IMR-90 (cell line): ENCODE measurements around the gene ACIN1. TPM values are rescaled to one million over a fixed set of nuclear protein-coding genes. Genes with fewer than 3 reads are reported as not detected.
A peak's percentile ranks its signal among the peaks of the same experiment; 100 is the strongest.

Experiments used
- ATAC-seq: fragments of 200-7000 bp; cut with Tn5 transposase; 2 replicates; pipeline ENCODE4 v1.9.1; 2020; ENCODE audit warnings: low read depth, mild to moderate bottlenecking, moderate library complexity
- BruUV-seq: library from RNA; stranded (reverse); fragments of 400-500 nt; replicated peaks from 2 replicates; lab custom pipeline; 2021; lab: Mats Ljungman, UMichigan
- CTCF ChIA-PET: fragments of 300-600 bp; formaldehyde crosslinking; extraction: SDS; loops from one replicate; lab custom pipeline; 2021; ENCODE audit warnings: antibody characterized with exemption; lab: Yijun Ruan, JAX
- POLR2A ChIA-PET: fragments of 300-600 bp; sonication (Branson Sonifier 250); formaldehyde crosslinking; loops from one replicate; lab custom pipeline; 2022; ENCODE audit warnings: antibody characterized with exemption; ENCODE audit not compliant: unreplicated experiment; lab: Charles Lee
- DNase-seq: peaks from one replicate; pipeline ENCODE4 v3.0.0; 2013
- H2AFZ ChIP-seq: replicated peaks from 2 replicates; pipeline ENCODE3; 2013; ENCODE audit warnings: low read length, mild to moderate bottlenecking; ENCODE audit not compliant: poor library complexity
- H2AK5ac ChIP-seq: 2 replicates; pipeline ENCODE4 v1.6.1; 2013; ENCODE audit warnings: low read depth, low read length, inconsistent platforms
- H2AK9ac ChIP-seq: replicated peaks from 2 replicates; pipeline ENCODE3; 2013; ENCODE audit warnings: mild to moderate bottlenecking, low read depth, low read length, moderate library complexity; ENCODE audit not compliant: poor library complexity
- H2BK120ac ChIP-seq: 2 replicates; pipeline ENCODE4 v1.6.1; 2013; ENCODE audit warnings: low read depth, low read length, inconsistent platforms
- H2BK15ac ChIP-seq: 3 replicates; pipeline ENCODE4 v1.6.1; 2013; ENCODE audit warnings: low read depth, low read length, inconsistent platforms
- H2BK20ac ChIP-seq: 2 replicates; pipeline ENCODE4 v1.6.1; 2013; ENCODE audit warnings: low read depth, mild to moderate bottlenecking, inconsistent platforms, low read length, moderate library complexity
- H2BK5ac ChIP-seq: 2 replicates; pipeline ENCODE4 v1.6.1; 2013; ENCODE audit warnings: mild to moderate bottlenecking, low read depth, low read length, inconsistent platforms; ENCODE audit not compliant: poor library complexity, severe bottlenecking
- H3K14ac ChIP-seq: replicated peaks from 2 replicates; pipeline ENCODE4 v1.6.1; 2013; ENCODE audit warnings: low read depth, low read length, inconsistent platforms
- H3K18ac ChIP-seq: 2 replicates; pipeline ENCODE4 v1.6.1; 2013; ENCODE audit warnings: low read depth, low read length, control low read depth
- H3K23ac ChIP-seq: 2 replicates; pipeline ENCODE4 v1.6.1; 2013; ENCODE audit warnings: low read depth, low read length, inconsistent platforms
- H3K27ac ChIP-seq: 2 replicates; pipeline ENCODE4 v1.5.1; 2013; ENCODE audit warnings: mild to moderate bottlenecking, control low read depth, low read length; ENCODE audit not compliant: insufficient read depth
- H3K27me3 ChIP-seq: 2 replicates; pipeline ENCODE4 v1.6.1; 2013; ENCODE audit warnings: low read length; ENCODE audit not compliant: control insufficient read depth, insufficient read depth
- H3K36me3 ChIP-seq: 2 replicates; pipeline ENCODE4 v1.6.1; 2013; ENCODE audit warnings: low read length, mixed read lengths; ENCODE audit not compliant: control insufficient read depth, insufficient read depth
- H3K4ac ChIP-seq: 2 replicates; pipeline ENCODE4 v1.6.1; 2013; ENCODE audit warnings: low read depth, low read length, inconsistent platforms
- H3K4me1 ChIP-seq: 2 replicates; pipeline ENCODE4 v1.6.1; 2013; ENCODE audit warnings: low read length, mixed read lengths; ENCODE audit not compliant: control insufficient read depth, insufficient read depth
- H3K4me2 ChIP-seq: 2 replicates; pipeline ENCODE4 v1.6.1; 2013; ENCODE audit warnings: low read depth, mild to moderate bottlenecking, control low read depth, low read length, moderate library complexity
- H3K4me3 ChIP-seq: 2 replicates; pipeline ENCODE4 v1.5.1; 2013; ENCODE audit warnings: low read depth, mild to moderate bottlenecking, control low read depth, low read length, moderate library complexity; ENCODE audit not compliant: insufficient read depth
- H3K56ac ChIP-seq: 2 replicates; pipeline ENCODE4 v1.6.1; 2013; ENCODE audit warnings: low read length, inconsistent platforms; ENCODE audit not compliant: insufficient read depth; ENCODE audit errors: extremely low read depth
- H3K79me1 ChIP-seq, 2 experiments: 2 replicates each; pipeline ENCODE4 v1.6.1; 2013; ENCODE audit warnings: low read length in 2 of 2, inconsistent platforms in 1 of 2, low read depth in 1 of 2
- H3K9ac ChIP-seq: 2 replicates; pipeline ENCODE4 v1.6.1; 2013; ENCODE audit warnings: low read depth, low read length, control low read depth
- H3K9me1 ChIP-seq: 2 replicates; pipeline ENCODE4 v1.6.1; 2013; ENCODE audit warnings: low read length, inconsistent platforms; ENCODE audit not compliant: insufficient read depth
- H3K9me3 ChIP-seq: 2 replicates; pipeline ENCODE4 v1.6.1; 2013; ENCODE audit warnings: low read length; ENCODE audit not compliant: control insufficient read depth, insufficient read depth
- H4K20me1 ChIP-seq: 2 replicates; pipeline ENCODE4 v1.6.1; 2013; ENCODE audit warnings: low read length, inconsistent platforms; ENCODE audit not compliant: insufficient read depth
- H4K5ac ChIP-seq: 2 replicates; pipeline ENCODE4 v1.6.1; 2013; ENCODE audit warnings: mild to moderate bottlenecking, low read depth, low read length, control low read depth
- H4K8ac ChIP-seq, 2 experiments: 2 replicates each; pipeline ENCODE4 v1.6.1; 2013; ENCODE audit warnings: low read depth in 2 of 2, low read length in 2 of 2, control low read depth in 1 of 2, inconsistent platforms in 1 of 2
- H4K91ac ChIP-seq: 2 replicates; pipeline ENCODE4 v1.6.1; 2013; ENCODE audit warnings: low read depth, low read length, inconsistent platforms; ENCODE audit not compliant: insufficient read depth
- BHLHE40 ChIP-seq: fragments of 150-350 bp; IDR thresholded peaks from 2 replicates; pipeline ENCODE4 v1.6.1; 2016; ENCODE audit warnings: mild to moderate bottlenecking, low read depth, low read length
- CEBPB ChIP-seq: IDR thresholded peaks from 2 replicates; pipeline ENCODE4 v1.6.1; 2012; ENCODE audit warnings: low read depth, low read length, improper control_type of control experiment
- FOS ChIP-seq: fragments of 150-350 bp; IDR thresholded peaks from 2 replicates; pipeline ENCODE4 v1.6.1; 2016; ENCODE audit warnings: low read depth, low read length
- MAFK ChIP-seq: IDR thresholded peaks from 2 replicates; pipeline ENCODE4 v1.6.1; 2012; ENCODE audit warnings: low read depth, low read length, improper control_type of control experiment
- MAZ ChIP-seq: IDR thresholded peaks from 2 replicates; pipeline ENCODE4 v1.6.1; 2012; ENCODE audit warnings: low read depth, mild to moderate bottlenecking, low read length, improper control_type of control experiment, moderate library complexity, borderline replicate concordance
- MXI1 ChIP-seq: IDR thresholded peaks from 2 replicates; pipeline ENCODE4 v1.6.1; 2012; ENCODE audit warnings: low read depth, mild to moderate bottlenecking, low read length, moderate library complexity, borderline replicate concordance
- NFE2L2 ChIP-seq: fragments of 150-350 bp; IDR thresholded peaks from 2 replicates; pipeline ENCODE4 v1.6.1; 2016; ENCODE audit warnings: low read depth, mild to moderate bottlenecking, low read length
- POLR2A ChIP-seq: IDR thresholded peaks from 2 replicates; pipeline ENCODE4 v1.6.1; 2012; ENCODE audit warnings: mild to moderate bottlenecking, low read depth, low read length
- RCOR1 ChIP-seq: IDR thresholded peaks from 2 replicates; pipeline ENCODE4 v1.6.1; 2012; ENCODE audit warnings: mild to moderate bottlenecking, low read length, improper control_type of control experiment; ENCODE audit not compliant: insufficient replicate concordance
- RFX5 ChIP-seq: IDR thresholded peaks from 2 replicates; pipeline ENCODE4 v1.8.0; 2012; ENCODE audit warnings: low read depth, mild to moderate bottlenecking, low read length, moderate library complexity
- WGBS, 2 experiments: methylation state at CpG; one replicate each; pipeline versions ENCODE4 v1.1.5 to v1.1.7; 2013; ENCODE audit warnings: missing lambda C conversion rate in 2 of 2; ENCODE audit not compliant: insufficient read length in 1 of 2; ENCODE audit errors: extremely low coverage in 2 of 2; 5-methylcytosine and 5-hydroxymethylcytosine counted together
- dilution Hi-C: fragments of 300-500 bp; cut with HindIII; formaldehyde crosslinking; loops from one replicate; pipeline ENCODE4 v1.14.3; 2018; ENCODE audit warnings: low sequenced_read_pairs; ENCODE audit not compliant: unreplicated experiment
- in situ Hi-C: fragments of 300-500 bp; cut with MboI; formaldehyde crosslinking; loops from 3 replicates; pipeline ENCODE4 v1.14.3; 2019; ENCODE audit warnings: low sequenced_read_pairs, inconsistent platforms, mixed read lengths
- intact Hi-C: fragments of 100-400 bp; cut with micrococcal nuclease; formaldehyde crosslinking; loops from 2 replicates; pipeline ENCODE4 v1.10.0; 2022
- polyA plus RNA-seq, 3 experiments: library from polyadenylated mRNA; depleted of rRNA; stranded (reverse); fragments of >200 nt; gene quantifications; 2 replicates each; pipeline ENCODE4 v1.2.3, GENCODE V29; 2012; ENCODE audit warnings: low replicate concordance in 1 of 3
- total RNA-seq: library from RNA; depleted of rRNA; stranded (reverse); fragments of >200 nt; gene quantifications from 2 replicates; pipeline ENCODE4 v1.2.3, GENCODE V29; 2012
- TF ChIP-seq, protein P1 (sequence below): fragments of 150-350 bp; IDR thresholded peaks from 2 replicates; pipeline ENCODE4 v1.6.1; 2016; ENCODE audit warnings: low read depth, mild to moderate bottlenecking, low read length, moderate library complexity, borderline replicate concordance
- TF ChIP-seq, protein P2 (sequence below): conservative IDR thresholded peaks from 2 replicates; pipeline ENCODE4 v1.5.1; 2012; ENCODE audit warnings: mild to moderate bottlenecking, low read depth, low read length, improper control_type of control experiment
- TF ChIP-seq, protein P3 (sequence below): fragments of 150-350 bp; IDR thresholded peaks from 2 replicates; pipeline ENCODE4 v1.6.1; 2017; ENCODE audit warnings: mild to moderate bottlenecking, antibody characterized with exemption, low read length, low read depth

ACIN1 gene
- total and polyA plus RNA-seq, 2 of the 4 experiments (the other 2 are of a cell fraction), result 73.8 to 185 TPM

DNA sequence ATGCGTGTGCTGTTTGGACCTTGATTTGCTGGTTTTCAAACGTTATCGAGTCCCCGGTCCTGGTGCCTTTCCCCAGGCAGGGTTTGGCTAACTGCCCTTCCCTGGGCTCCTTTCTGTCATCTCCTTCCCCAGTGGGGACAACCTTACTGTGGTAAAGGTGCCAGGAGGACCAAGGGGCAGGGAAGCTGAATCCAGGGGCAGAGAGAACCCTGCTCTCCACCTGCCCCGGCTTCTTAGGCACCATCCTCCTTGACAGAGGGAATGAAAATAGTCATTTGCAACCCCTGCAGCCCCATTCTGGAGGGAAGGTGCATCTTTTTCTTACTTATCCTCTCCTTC lies 19.2 kb upstream of the ACIN1 start:
- Histone ChIP-seq H3K4me1 (peaks cover 29% of the 10 kb centered on the region), H3K4ac (peak overlapping the region; percentile 89), H2BK5ac (peak overlapping the region; percentile 95), H3K9me3 (no peaks in the 10 kb centered on the region), H3K36me3 (no peaks in the 10 kb centered on the region), H4K20me1 (no peaks in the 10 kb centered on the region), H4K5ac (peak overlapping the region; percentile 39), H4K8ac (peak overlapping the region; percentile 81 to 92), H2BK15ac (peak overlapping the region; percentile 97), H3K18ac (peak overlapping the region; percentile 87), H3K4me3 (no peak overlapping the region), H3K9ac (peak overlapping the region; percentile 13; the same call in 1 of the 2 replicates), H3K79me1 (peaks cover 9 to 10% of the 10 kb centered on the region in 2 experiments; a peak in 2 of 4 replicates), H2BK120ac (peak overlapping the region; percentile 92), H3K14ac (peak overlapping the region; percentile 91), H2AFZ (peak overlapping the region; percentile 80), H3K23ac (peak overlapping the region; percentile 81; the same call in 1 of the 2 replicates), H3K4me2 (no peak overlapping the region; the same call in 1 of the 2 replicates), H3K27ac (peak overlapping the region; percentile 61), H3K56ac (no peak overlapping the region), H4K91ac (peak overlapping the region; percentile 92), H3K9me1 (peaks cover 35% of the 10 kb centered on the region), H2AK5ac (peak overlapping the region; percentile 82), H3K27me3 (no peaks in the 10 kb centered on the region), H2AK9ac (peak overlapping the region; percentile 77), H2BK20ac (peak overlapping the region; percentile 92)
- 40% methylated on average over 1 of the region's 5 CpGs; no CpG with 5 or more reads in 1 of the 2 experiments for WGBS, 2 experiments
- in situ Hi-C loops (loop anchor here (10.0 kb wide), 1 partner anchor 191 kb away; the partner anchor contains the start of genes BCL2L2 and PPP1R3E), dilution Hi-C loops (no loop called here), intact Hi-C loops (no loop called here)
- ATAC-seq (no peak), DNase-seq (no peak)
- CTCF ChIA-PET, result interaction anchor here (1.7 to 2.2 kb wide), 2 partner anchors 19 to 45 kb away, joined by 5 to 6 read pairs; partner anchors contain the start of genes ACIN1 and C14orf119
- no peak for TF ChIP-seq FOS
- TF ChIP-seq RCOR1, result no peak
- TF ChIP-seq, protein P1, sequence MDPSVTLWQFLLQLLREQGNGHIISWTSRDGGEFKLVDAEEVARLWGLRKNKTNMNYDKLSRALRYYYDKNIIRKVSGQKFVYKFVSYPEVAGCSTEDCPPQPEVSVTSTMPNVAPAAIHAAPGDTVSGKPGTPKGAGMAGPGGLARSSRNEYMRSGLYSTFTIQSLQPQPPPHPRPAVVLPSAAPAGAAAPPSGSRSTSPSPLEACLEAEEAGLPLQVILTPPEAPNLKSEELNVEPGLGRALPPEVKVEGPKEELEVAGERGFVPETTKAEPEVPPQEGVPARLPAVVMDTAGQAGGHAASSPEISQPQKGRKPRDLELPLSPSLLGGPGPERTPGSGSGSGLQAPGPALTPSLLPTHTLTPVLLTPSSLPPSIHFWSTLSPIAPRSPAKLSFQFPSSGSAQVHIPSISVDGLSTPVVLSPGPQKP, result no peak
- TF ChIP-seq CEBPB, result no peak
- TF ChIP-seq BHLHE40, result no peak
- TF ChIP-seq MAFK, result no peak
- TF ChIP-seq, protein P2, sequence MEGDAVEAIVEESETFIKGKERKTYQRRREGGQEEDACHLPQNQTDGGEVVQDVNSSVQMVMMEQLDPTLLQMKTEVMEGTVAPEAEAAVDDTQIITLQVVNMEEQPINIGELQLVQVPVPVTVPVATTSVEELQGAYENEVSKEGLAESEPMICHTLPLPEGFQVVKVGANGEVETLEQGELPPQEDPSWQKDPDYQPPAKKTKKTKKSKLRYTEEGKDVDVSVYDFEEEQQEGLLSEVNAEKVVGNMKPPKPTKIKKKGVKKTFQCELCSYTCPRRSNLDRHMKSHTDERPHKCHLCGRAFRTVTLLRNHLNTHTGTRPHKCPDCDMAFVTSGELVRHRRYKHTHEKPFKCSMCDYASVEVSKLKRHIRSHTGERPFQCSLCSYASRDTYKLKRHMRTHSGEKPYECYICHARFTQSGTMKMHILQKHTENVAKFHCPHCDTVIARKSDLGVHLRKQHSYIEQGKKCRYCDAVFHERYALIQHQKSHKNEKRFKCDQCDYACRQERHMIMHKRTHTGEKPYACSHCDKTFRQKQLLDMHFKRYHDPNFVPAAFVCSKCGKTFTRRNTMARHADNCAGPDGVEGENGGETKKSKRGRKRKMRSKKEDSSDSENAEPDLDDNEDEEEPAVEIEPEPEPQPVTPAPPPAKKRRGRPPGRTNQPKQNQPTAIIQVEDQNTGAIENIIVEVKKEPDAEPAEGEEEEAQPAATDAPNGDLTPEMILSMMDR, result no peak
- TF ChIP-seq RFX5, result no peak
- no peak for TF ChIP-seq MXI1
- TF ChIP-seq, protein P3, sequence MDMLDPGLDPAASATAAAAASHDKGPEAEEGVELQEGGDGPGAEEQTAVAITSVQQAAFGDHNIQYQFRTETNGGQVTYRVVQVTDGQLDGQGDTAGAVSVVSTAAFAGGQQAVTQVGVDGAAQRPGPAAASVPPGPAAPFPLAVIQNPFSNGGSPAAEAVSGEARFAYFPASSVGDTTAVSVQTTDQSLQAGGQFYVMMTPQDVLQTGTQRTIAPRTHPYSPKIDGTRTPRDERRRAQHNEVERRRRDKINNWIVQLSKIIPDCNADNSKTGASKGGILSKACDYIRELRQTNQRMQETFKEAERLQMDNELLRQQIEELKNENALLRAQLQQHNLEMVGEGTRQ, result no peak
- no peak for TF ChIP-seq POLR2A
- TF ChIP-seq MAZ, result no peak
- TF ChIP-seq NFE2L2, result no peak
- no TSS peak for BruUV-seq
- POLR2A ChIA-PET, result no interaction called here
